ENCODE data around the gene ALPL.

Gene ALPL

GRCh38 chr1:21592086-21592865, 83.1 kb downstream of the ALPL start:
- no peaks in the 10 kb centered on the region for H3K36me3 ChIP-seq (ENCODE audit: insufficient read depth, low read length)
- no peak overlapping the region for H2AFZ ChIP-seq (ENCODE audit: low read length)
- H3K27ac ChIP-seq (ENCODE audit: low read depth, low read length, poor library complexity, severe bottlenecking) = no peak overlapping the region
- no peak overlapping the region for H3K9ac ChIP-seq (ENCODE audit: low read length)
- no peak for TF ChIP-seq CTCF (IDR thresholded peaks at IDR 0.05; ENCODE audit: low read length)
- no peak for TF ChIP-seq EZH2 (IDR thresholded peaks at IDR 0.05; ENCODE audit: borderline replicate concordance, low read length)
- no peaks in the 10 kb centered on the region for H3K4me1 ChIP-seq (ENCODE audit: insufficient read depth, low read length, severe bottlenecking)
- H3K27me3 ChIP-seq (ENCODE audit: insufficient read depth, low read length) = 0 out of 2 replicates have a peak, but pooled peaks cover 11% of the 10 kb centered on the region
- no peak overlapping the region for H3K4me2 ChIP-seq (ENCODE audit: low read length)
- H3K9me3 ChIP-seq (ENCODE audit: low read length) = no peaks in the 10 kb centered on the region
- no peaks in the 10 kb centered on the region for H3K9me2 ChIP-seq (ENCODE audit: low read depth, low read length)
- H3F3A ChIP-seq (ENCODE audit: insufficient read depth, low read length) = no peaks in the 10 kb centered on the region
- H4K20me1 ChIP-seq (ENCODE audit: insufficient read depth, low read length) = no peaks in the 10 kb centered on the region
- no peak overlapping the region for H3K4me3 ChIP-seq (ENCODE audit: low read depth, low read length, poor library complexity, severe bottlenecking)
- no peaks in the 10 kb centered on the region for H3K79me2 ChIP-seq (ENCODE audit: insufficient read depth, low read length)

GRCh38 chr1:21593231-21593630, 84.0 kb downstream of the ALPL start:
- no peak overlapping the region for H3K27ac ChIP-seq (ENCODE audit: low read depth, low read length, poor library complexity, severe bottlenecking)
- H3K9ac ChIP-seq (ENCODE audit: low read length) = no peak overlapping the region
- H2AFZ ChIP-seq (ENCODE audit: low read length) = no peak overlapping the region
- 0 out of 2 replicates have a peak, but pooled peaks cover 11% of the 10 kb centered on the region for H3K27me3 ChIP-seq (ENCODE audit: insufficient read depth, low read length)
- no peak overlapping the region for H3K4me2 ChIP-seq (ENCODE audit: low read length)
- H3K4me1 ChIP-seq (ENCODE audit: insufficient read depth, low read length, severe bottlenecking) = no peaks in the 10 kb centered on the region
- H3K4me3 ChIP-seq (ENCODE audit: low read depth, low read length, poor library complexity, severe bottlenecking) = no peak overlapping the region
- H3K79me2 ChIP-seq (ENCODE audit: insufficient read depth, low read length) = no peaks in the 10 kb centered on the region
- TF ChIP-seq EZH2 (IDR thresholded peaks at IDR 0.05; ENCODE audit: borderline replicate concordance, low read length) (no peak), CTCF (IDR thresholded peaks at IDR 0.05; ENCODE audit: low read length) (no peak)
- no peaks in the 10 kb centered on the region for H4K20me1 ChIP-seq (ENCODE audit: insufficient read depth, low read length)
- H3F3A ChIP-seq (ENCODE audit: insufficient read depth, low read length) = no peaks in the 10 kb centered on the region
- H3K9me3 ChIP-seq (ENCODE audit: low read length) = no peaks in the 10 kb centered on the region
- no peaks in the 10 kb centered on the region for H3K36me3 ChIP-seq (ENCODE audit: insufficient read depth, low read length)
- H3K9me2 ChIP-seq (ENCODE audit: low read depth, low read length) = no peaks in the 10 kb centered on the region

GRCh38 chr1:21594501-21594900, 85.3 kb downstream of the ALPL start:
- no peaks in the 10 kb centered on the region for H4K20me1 ChIP-seq (ENCODE audit: insufficient read depth, low read length)
- H3K36me3 ChIP-seq (ENCODE audit: insufficient read depth, low read length) = no peaks in the 10 kb centered on the region
- no peaks in the 10 kb centered on the region for H3K79me2 ChIP-seq (ENCODE audit: insufficient read depth, low read length)
- H3K27ac ChIP-seq (ENCODE audit: low read depth, low read length, poor library complexity, severe bottlenecking) = no peak overlapping the region
- H3K4me2 ChIP-seq (ENCODE audit: low read length) = no peak overlapping the region
- no peaks in the 10 kb centered on the region for H3F3A ChIP-seq (ENCODE audit: insufficient read depth, low read length)
- H2AFZ ChIP-seq (ENCODE audit: low read length) = no peak overlapping the region
- H3K27me3 ChIP-seq (ENCODE audit: insufficient read depth, low read length) = 0 out of 2 replicates have a peak, but pooled peaks cover 11% of the 10 kb centered on the region
- no peak for TF ChIP-seq CTCF (IDR thresholded peaks at IDR 0.05; ENCODE audit: low read length)
- TF ChIP-seq EZH2 (IDR thresholded peaks at IDR 0.05; ENCODE audit: borderline replicate concordance, low read length) = no peak
- H3K9me3 ChIP-seq (ENCODE audit: low read length) = no peaks in the 10 kb centered on the region
- no peaks in the 10 kb centered on the region for H3K4me1 ChIP-seq (ENCODE audit: insufficient read depth, low read length, severe bottlenecking)
- H3K4me3 ChIP-seq (ENCODE audit: low read depth, low read length, poor library complexity, severe bottlenecking) = no peak overlapping the region
- H3K9ac ChIP-seq (ENCODE audit: low read length) = no peak overlapping the region
- no peaks in the 10 kb centered on the region for H3K9me2 ChIP-seq (ENCODE audit: low read depth, low read length)
